ENCODE data around the gene RALB. TPM values are rescaled to one million over a fixed set of nuclear protein-coding genes. Genes with fewer than 3 reads are reported as not detected.
"Not testable (repeated sequence)": the region's sequence is repeated elsewhere in the genome, so short reads cannot be mapped to it uniquely, and the experiment has no call there.

Gene RALB
- total RNA-seq, 1 donor from 2014 or later, result 52.7 TPM

DNA sequence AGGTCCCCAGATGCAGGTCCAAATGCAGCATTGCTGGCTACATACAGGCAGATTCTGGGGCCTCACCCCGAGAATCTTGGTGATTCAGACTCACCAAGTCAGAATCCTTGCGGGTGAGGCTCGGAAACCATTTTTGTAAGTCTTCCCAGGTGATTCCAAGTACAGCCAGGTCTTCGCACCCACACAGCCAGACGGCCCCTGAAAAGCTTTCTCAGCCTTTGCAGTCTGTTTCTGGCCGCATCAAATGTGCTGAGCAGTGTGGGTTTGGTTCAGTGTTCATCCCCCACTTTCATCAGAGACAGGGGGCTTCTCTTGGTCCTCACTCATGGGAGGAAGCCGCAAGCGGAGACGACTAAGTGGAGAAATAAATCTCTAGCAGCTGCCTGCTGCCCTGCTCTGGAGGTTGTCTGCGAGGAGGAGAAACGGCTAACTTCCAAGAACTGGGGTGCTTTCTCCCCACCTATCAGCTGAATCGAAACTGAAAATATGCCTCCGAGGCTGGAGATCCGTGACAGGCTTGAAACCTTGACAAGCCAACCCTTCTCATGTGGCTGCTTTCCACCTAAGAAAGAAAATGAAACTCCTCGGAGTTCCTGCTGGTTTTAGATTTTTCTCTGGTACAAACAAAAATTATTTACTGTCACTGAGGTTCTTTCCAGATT, 20.5 kb upstream of the RALB start:
- FAIRE-seq (no peak), DNase-seq (ENCODE audit: low read depth) (no peak)
- H3K27me3 ChIP-seq (ENCODE audit: control insufficient read depth, insufficient read depth, low read length), result no peaks in the 10 kb centered on the region
- TF ChIP-seq, protein P1, sequence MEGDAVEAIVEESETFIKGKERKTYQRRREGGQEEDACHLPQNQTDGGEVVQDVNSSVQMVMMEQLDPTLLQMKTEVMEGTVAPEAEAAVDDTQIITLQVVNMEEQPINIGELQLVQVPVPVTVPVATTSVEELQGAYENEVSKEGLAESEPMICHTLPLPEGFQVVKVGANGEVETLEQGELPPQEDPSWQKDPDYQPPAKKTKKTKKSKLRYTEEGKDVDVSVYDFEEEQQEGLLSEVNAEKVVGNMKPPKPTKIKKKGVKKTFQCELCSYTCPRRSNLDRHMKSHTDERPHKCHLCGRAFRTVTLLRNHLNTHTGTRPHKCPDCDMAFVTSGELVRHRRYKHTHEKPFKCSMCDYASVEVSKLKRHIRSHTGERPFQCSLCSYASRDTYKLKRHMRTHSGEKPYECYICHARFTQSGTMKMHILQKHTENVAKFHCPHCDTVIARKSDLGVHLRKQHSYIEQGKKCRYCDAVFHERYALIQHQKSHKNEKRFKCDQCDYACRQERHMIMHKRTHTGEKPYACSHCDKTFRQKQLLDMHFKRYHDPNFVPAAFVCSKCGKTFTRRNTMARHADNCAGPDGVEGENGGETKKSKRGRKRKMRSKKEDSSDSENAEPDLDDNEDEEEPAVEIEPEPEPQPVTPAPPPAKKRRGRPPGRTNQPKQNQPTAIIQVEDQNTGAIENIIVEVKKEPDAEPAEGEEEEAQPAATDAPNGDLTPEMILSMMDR (IDR thresholded peaks at IDR 0.05; ENCODE audit: insufficient read depth, low read length, severe bottlenecking), result no peak
- H3K36me3 ChIP-seq (ENCODE audit: control insufficient read depth, insufficient read depth, low read length), result no peaks in the 10 kb centered on the region
- peak overlapping the region; percentile 19 for H3K4me3 ChIP-seq (ENCODE audit: low read depth, low read length)

DNA sequence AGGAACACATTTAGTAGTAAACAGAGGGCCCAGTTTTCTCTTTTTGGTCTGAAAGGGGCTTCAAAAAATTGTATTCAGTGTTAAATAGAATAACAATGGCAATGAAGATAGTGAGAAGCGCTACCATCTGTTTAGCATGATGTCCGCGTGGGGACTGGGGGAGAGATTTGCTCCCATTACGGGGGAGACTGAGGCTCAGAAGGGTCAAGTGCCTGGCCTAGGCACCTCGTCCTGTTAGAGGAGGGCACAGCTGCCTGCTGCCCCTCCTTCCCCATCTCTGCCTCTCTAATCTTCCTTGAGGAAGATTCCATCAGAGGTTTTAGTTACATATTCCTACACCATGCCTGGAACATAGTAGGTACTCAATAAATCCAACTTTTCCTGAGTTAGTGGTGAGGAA, 19.4 kb upstream of the RALB start:
- Histone ChIP-seq H3K27me3 (ENCODE audit: control insufficient read depth, insufficient read depth, low read length) (no peaks in the 10 kb centered on the region), H3K36me3 (ENCODE audit: control insufficient read depth, insufficient read depth, low read length) (no peaks in the 10 kb centered on the region), H3K4me3 (ENCODE audit: low read depth, low read length) (no peak overlapping the region)
- FAIRE-seq, result no peak
- TF ChIP-seq, protein P1 (IDR thresholded peaks at IDR 0.05; ENCODE audit: insufficient read depth, low read length, severe bottlenecking), result no peak
- no peak for DNase-seq (ENCODE audit: low read depth)

DNA sequence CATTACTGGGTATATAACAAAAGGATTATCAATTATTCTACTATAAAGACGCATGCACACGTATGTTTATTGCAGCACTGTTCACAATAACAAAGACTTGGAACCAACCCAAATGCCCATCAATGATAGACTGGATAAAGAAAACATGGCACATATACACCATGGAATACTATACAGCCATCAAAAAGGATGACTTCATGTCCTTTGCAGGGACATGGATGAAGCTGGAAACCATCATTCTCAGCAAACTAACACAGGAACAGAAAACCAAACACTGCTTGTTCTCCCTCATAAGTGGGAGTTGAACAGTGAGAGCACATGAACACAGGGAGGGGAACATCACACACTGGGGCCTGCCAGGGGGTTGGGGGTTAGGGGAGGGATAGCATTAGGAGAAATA, 17.5 kb upstream of the RALB start:
- not testable (repeated sequence) for H3K27me3 ChIP-seq (ENCODE audit: control insufficient read depth, insufficient read depth, low read length); H3K4me3 ChIP-seq (ENCODE audit: low read depth, low read length); FAIRE-seq; DNase-seq (ENCODE audit: low read depth); H3K36me3 ChIP-seq (ENCODE audit: control insufficient read depth, insufficient read depth, low read length)

DNA sequence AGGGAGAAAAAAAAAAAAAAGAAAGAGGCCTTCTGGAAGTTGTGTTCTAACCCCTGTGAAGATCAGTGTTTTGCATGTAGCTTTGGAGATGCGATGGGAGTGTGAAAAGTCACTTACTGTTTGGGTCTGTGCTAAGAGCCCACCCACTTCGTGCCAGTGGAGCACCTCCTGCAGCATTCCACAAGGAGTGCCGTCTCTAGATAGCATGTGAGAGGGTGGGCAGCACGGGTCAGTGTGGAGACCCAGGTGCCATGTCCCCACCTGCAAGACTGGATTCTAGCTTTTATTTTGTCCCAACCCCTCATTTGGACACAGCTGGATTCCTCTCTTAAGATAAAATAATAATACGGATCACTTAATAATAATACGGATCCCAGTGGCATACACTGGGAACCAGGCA, 17.0 kb upstream of the RALB start:
- DNase-seq (ENCODE audit: low read depth), result no peak
- TF ChIP-seq, protein P1 (IDR thresholded peaks at IDR 0.05; ENCODE audit: insufficient read depth, low read length, severe bottlenecking), result no peak
- H3K27me3 ChIP-seq (ENCODE audit: control insufficient read depth, insufficient read depth, low read length), result no peaks in the 10 kb centered on the region
- H3K4me3 ChIP-seq (ENCODE audit: low read depth, low read length), result no peak overlapping the region
- FAIRE-seq, result no peak
- no peaks in the 10 kb centered on the region for H3K36me3 ChIP-seq (ENCODE audit: control insufficient read depth, insufficient read depth, low read length)

DNA sequence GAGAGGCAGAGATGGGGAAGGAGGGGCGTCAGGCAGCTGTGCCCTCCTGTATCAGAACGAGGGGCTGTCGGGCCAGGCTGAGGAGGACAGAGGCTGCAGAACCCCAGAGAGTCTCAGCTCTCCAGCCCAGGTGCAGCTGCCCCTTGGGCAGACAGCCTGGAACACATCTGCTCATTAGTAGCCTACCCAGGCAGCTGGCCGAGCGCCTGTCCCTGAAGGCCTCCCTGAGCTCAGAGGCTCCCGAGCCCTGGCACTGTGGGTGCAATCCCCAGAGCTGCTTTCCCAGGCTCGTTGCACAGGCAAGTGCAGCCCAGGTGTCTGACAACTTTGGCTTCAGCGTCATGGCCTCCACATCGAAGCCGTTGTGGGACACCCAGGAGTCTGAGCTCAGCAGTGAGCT, 16.3 kb upstream of the RALB start:
- DNase-seq (ENCODE audit: low read depth), result no peak
- Histone ChIP-seq H3K4me3 (ENCODE audit: low read depth, low read length) (no peak overlapping the region), H3K36me3 (ENCODE audit: control insufficient read depth, insufficient read depth, low read length) (no peaks in the 10 kb centered on the region), H3K27me3 (ENCODE audit: control insufficient read depth, insufficient read depth, low read length) (no peaks in the 10 kb centered on the region)
- no peak for FAIRE-seq
- TF ChIP-seq, protein P1 (IDR thresholded peaks at IDR 0.05; ENCODE audit: insufficient read depth, low read length, severe bottlenecking), result no peak

DNA sequence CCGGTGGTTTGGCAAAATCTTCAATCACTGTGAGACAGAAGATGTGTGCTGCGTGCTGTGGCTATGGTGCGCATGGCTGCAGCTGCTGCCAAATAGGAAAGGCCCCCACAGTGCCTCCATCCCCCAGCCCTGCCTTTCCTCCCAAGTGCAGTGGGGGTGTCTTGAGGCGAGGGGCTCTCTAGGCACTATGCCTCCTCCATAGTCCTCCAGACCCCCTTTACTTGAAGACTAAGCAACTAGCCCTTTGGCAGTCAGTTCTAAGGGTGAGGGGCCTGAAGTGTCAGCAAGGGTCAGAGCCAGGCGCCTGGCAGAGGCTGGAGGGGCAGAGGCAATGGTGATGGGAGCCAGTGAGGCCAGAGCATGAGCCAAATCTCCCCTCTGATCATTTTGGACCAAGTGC, 15.9 kb upstream of the RALB start:
- TF ChIP-seq, protein P1 (IDR thresholded peaks at IDR 0.05; ENCODE audit: insufficient read depth, low read length, severe bottlenecking), result no peak
- DNase-seq (ENCODE audit: low read depth), result no peak
- Histone ChIP-seq H3K4me3 (ENCODE audit: low read depth, low read length) (no peak overlapping the region), H3K36me3 (ENCODE audit: control insufficient read depth, insufficient read depth, low read length) (no peaks in the 10 kb centered on the region), H3K27me3 (ENCODE audit: control insufficient read depth, insufficient read depth, low read length) (no peaks in the 10 kb centered on the region)
- no peak for FAIRE-seq
